ENCODE measurements around the gene CD47.

Gene CD47

GRCh38 chr3:108114423-108115065 lies 23.7 kb upstream of the CD47 start:
- no peak for DNase-seq

GRCh38 chr3:108113975-108114374 lies 23.1 kb upstream of the CD47 start:
- no peak for DNase-seq

- DNase-seq, result no peak
Observed at GRCh38 chr3:108110934-108111333, 20.1 kb upstream of the CD47 start.

GRCh38 chr3:108108416-108108815 lies 17.6 kb upstream of the CD47 start:
- DNase-seq, result no peak

- no peak for DNase-seq
Observed at GRCh38 chr3:108106449-108106848, 15.6 kb upstream of the CD47 start.

GRCh38 chr3:108106031-108106430 lies 15.2 kb upstream of the CD47 start:
- DNase-seq, result no peak

GRCh38 chr3:108103886-108104797 lies 13.3 kb upstream of the CD47 start:
- peak; percentile 59 for DNase-seq

GRCh38 chr3:108103040-108103751 lies 12.4 kb upstream of the CD47 start:
- no peak for DNase-seq

GRCh38 chr3:108102420-108103039 lies 11.7 kb upstream of the CD47 start:
- DNase-seq, result no peak

- no peak for DNase-seq
Observed at GRCh38 chr3:108100906-108101660, 10.3 kb upstream of the CD47 start.

- peak; percentile 7 for DNase-seq
Observed at GRCh38 chr3:108099679-108100428, 9.0 kb upstream of the CD47 start.

- no peak for DNase-seq
Observed at GRCh38 chr3:108099244-108099643, 8.4 kb upstream of the CD47 start.

GRCh38 chr3:108098003-108098370 lies 7.2 kb upstream of the CD47 start:
- DNase-seq, result no peak

- no peak for DNase-seq
Observed at GRCh38 chr3:108097322-108098002, 6.6 kb upstream of the CD47 start.

- no peak for DNase-seq
Observed at GRCh38 chr3:108096532-108097321, 5.9 kb upstream of the CD47 start.

GRCh38 chr3:108093616-108094015 lies 2.8 kb upstream of the CD47 start:
- DNase-seq, result no peak

- no peak for DNase-seq
Observed at GRCh38 chr3:108093021-108093420, 2.2 kb upstream of the CD47 start.

GRCh38 chr3:108092501-108092900 lies 1.7 kb upstream of the CD47 start:
- no peak for DNase-seq

GRCh38 chr3:108091498-108092250 lies 843 bp upstream of the CD47 start:
- no peak for DNase-seq

All from DMS79 treated with DMSO at 0.1 percent for 48 hours (cell line).